HepG2 (cell line): ENCODE measurements around the gene CCBE1. TPM values are rescaled to one million over a fixed set of nuclear protein-coding genes. Genes with fewer than 3 reads are reported as not detected.

ENCODE experiments used
- ATAC-seq: fragments of 200-7000 bp; cut with Tn5 transposase; 3 replicates; pipeline ENCODE4 v1.9.1; 2020; ENCODE audit warnings: mild to moderate bottlenecking, moderate library complexity
- BruUV-seq: library from RNA; stranded (reverse); fragments of 400-500 nt; replicated peaks from 2 replicates; lab custom pipeline; 2021; lab: Mats Ljungman, UMichigan
- CTCF ChIA-PET: fragments of 300-600 bp; formaldehyde crosslinking; extraction: SDS; loops from one replicate; lab custom pipeline; 2021; ENCODE audit warnings: low total read pairs, inconsistent platforms, low intra/inter-chr PET ratio; lab: Yijun Ruan, JAX
- POLR2A ChIA-PET: fragments of 350-600 bp; sonication (Branson Sonifier 250); formaldehyde crosslinking; loops from one replicate; lab custom pipeline; 2020; ENCODE audit warnings: antibody characterized with exemption, inconsistent platforms; lab: Yijun Ruan, JAX
- DNase-seq: peaks from one replicate; pipeline ENCODE4 v3.0.0-alpha.2; 2015; ENCODE audit warnings: low spot score
- FAIRE-seq: peaks from 3 replicates; lab custom pipeline; 2011; peaks lifted over from hg19 to GRCh38; lab: Jason Lieb, UNC
- H2AFZ ChIP-seq: one replicate; pipeline ENCODE4 v1.6.1; 2011; ENCODE audit warnings: low read length, inconsistent platforms
- H3K27ac ChIP-seq: fragments of 300-600 bp; 3 replicates; pipeline ENCODE4 v1.8.0; 2011; ENCODE audit warnings: mixed run types, mild to moderate bottlenecking, mixed read lengths, low read length, inconsistent platforms; ENCODE audit not compliant: insufficient read depth; ENCODE audit errors: extremely low read length
- H3K27me3 ChIP-seq, 2 experiments: fragments of 200-600 bp in 1 of 2; 2 replicates in 1 of 2; 3 replicates in 1 of 2; pipeline versions ENCODE4 v1.6.0 to v1.8.0; 2011; ENCODE audit warnings: low read length in 2 of 2, mild to moderate bottlenecking in 2 of 2, moderate library complexity in 2 of 2, inconsistent platforms in 1 of 2; ENCODE audit not compliant: insufficient read depth in 2 of 2, control insufficient read depth in 1 of 2
- H3K36me3 ChIP-seq, 2 experiments: fragments of 200-600 bp in 1 of 2; replicated peaks in 1 of 2; 2 replicates in 1 of 2; 3 replicates in 1 of 2; pipeline versions ENCODE4 v1.5.1 to v1.8.0; 2011; ENCODE audit warnings: low read length in 2 of 2, inconsistent platforms in 1 of 2; ENCODE audit not compliant: insufficient read depth in 2 of 2, control insufficient read depth in 1 of 2
- H3K4me1 ChIP-seq: 2 replicates; pipeline ENCODE4 v1.5.1; 2012; ENCODE audit warnings: low read length, inconsistent platforms; ENCODE audit not compliant: insufficient read depth
- H3K4me2 ChIP-seq: 2 replicates; pipeline ENCODE4 v1.6.0; 2011; ENCODE audit warnings: low read depth, low read length, inconsistent platforms
- H3K4me3 ChIP-seq, 3 experiments: fragments of 200-600 bp in 1 of 3; sonication (generic), shearing (Covaris generic) in 1 of 3; replicated peaks in 1 of 3; 2 replicates each; pipeline ENCODE4 v1.5.1; 2011 to 2016; ENCODE audit warnings: low read length in 3 of 3, inconsistent platforms in 2 of 3, low read depth in 2 of 3, mild to moderate bottlenecking in 2 of 3, control low read depth in 1 of 3, mixed read lengths in 1 of 3; ENCODE audit not compliant: insufficient read depth in 1 of 3
- H3K79me2 ChIP-seq: one replicate; pipeline ENCODE4 v1.6.1; 2011; ENCODE audit warnings: low read length, inconsistent platforms; ENCODE audit not compliant: insufficient read depth
- H3K9ac ChIP-seq: 2 replicates; pipeline ENCODE4 v1.6.0; 2011; ENCODE audit warnings: mild to moderate bottlenecking, low read depth, low read length, inconsistent platforms; ENCODE audit not compliant: insufficient read depth
- H3K9me3 ChIP-seq: 2 replicates; pipeline ENCODE4 v1.5.1; 2012; ENCODE audit warnings: mild to moderate bottlenecking, low read length
- H4K20me1 ChIP-seq: 2 replicates; pipeline ENCODE4 v1.6.0; 2011; ENCODE audit warnings: inconsistent platforms, mild to moderate bottlenecking, low read length, moderate library complexity; ENCODE audit not compliant: insufficient read depth
- CTCF ChIP-seq: sonication (generic); formaldehyde crosslinking; IDR thresholded peaks from 2 replicates; pipeline ENCODE4 v1.5.0; 2020; ENCODE audit warnings: mild to moderate bottlenecking, missing genetic modification reagents, moderate library complexity
- DNMT3B ChIP-seq: conservative IDR thresholded peaks from 2 replicates; pipeline ENCODE4 v1.6.1; 2016; ENCODE audit warnings: missing biosample characterization, control low read depth
- DR1 ChIP-seq: sonication (generic); formaldehyde crosslinking; IDR thresholded peaks from 2 replicates; pipeline ENCODE4 v1.8.0; 2021; ENCODE audit warnings: mild to moderate bottlenecking, missing genetic modification reagents, inconsistent platforms
- FIP1L1 ChIP-seq: fragments of 200-400 bp; formaldehyde crosslinking; IDR thresholded peaks from 2 replicates; pipeline ENCODE4 v1.6.1; 2018; ENCODE audit warnings: low read depth, mild to moderate bottlenecking, low read length, moderate library complexity, borderline replicate concordance; ENCODE audit not compliant: insufficient read depth
- GPN1 ChIP-seq: sonication (generic); formaldehyde crosslinking; IDR thresholded peaks from 2 replicates; pipeline ENCODE4 v1.5.1; 2020; ENCODE audit warnings: missing genetic modification reagents, borderline replicate concordance
- GZF1 ChIP-seq: sonication (generic); formaldehyde crosslinking; IDR thresholded peaks from 2 replicates; pipeline ENCODE4 v1.5.1; 2020; ENCODE audit warnings: mild to moderate bottlenecking, missing genetic modification reagents
- ISL2 ChIP-seq: sonication (generic); formaldehyde crosslinking; IDR thresholded peaks from 2 replicates; pipeline ENCODE4 v1.5.0; 2020; ENCODE audit warnings: missing genetic modification reagents
- KDM3A ChIP-seq: IDR thresholded peaks from 2 replicates; pipeline ENCODE4 v1.6.1; 2018; ENCODE audit warnings: low read depth, missing compliant biosample characterization
- POLR2A ChIP-seq, 2 experiments: IDR thresholded peaks; 2 replicates each; pipeline ENCODE4 v1.6.1; 2011; ENCODE audit warnings: low read depth in 2 of 2, low read length in 2 of 2, mild to moderate bottlenecking in 1 of 2, moderate library complexity in 1 of 2; ENCODE audit not compliant: insufficient read depth in 1 of 2
- RFXANK ChIP-seq: IDR thresholded peaks from 2 replicates; pipeline ENCODE4 v1.6.1; 2016
- SMC3 ChIP-seq: IDR thresholded peaks from 2 replicates; pipeline ENCODE4 v1.6.1; 2011; ENCODE audit warnings: low read length, improper control_type of control experiment
- SNAPC5 ChIP-seq: sonication (generic); formaldehyde crosslinking; IDR thresholded peaks from 2 replicates; pipeline ENCODE4 v1.8.1; 2023; ENCODE audit warnings: mild to moderate bottlenecking, missing genetic modification reagents, borderline replicate concordance
- STAG1 ChIP-seq: sonication (generic); formaldehyde crosslinking; IDR thresholded peaks from 2 replicates; pipeline ENCODE4 v1.4.0; 2020; ENCODE audit warnings: missing genetic modification reagents
- ZC3H4 ChIP-seq: sonication (generic); formaldehyde crosslinking; IDR thresholded peaks from 2 replicates; pipeline ENCODE4 v1.4.0; 2020; ENCODE audit warnings: missing genetic modification reagents, borderline replicate concordance
- ZNF713 ChIP-seq: sonication (generic); formaldehyde crosslinking; IDR thresholded peaks from 2 replicates; pipeline ENCODE4 v1.4.0; 2020; ENCODE audit warnings: mild to moderate bottlenecking, missing genetic modification reagents
- ZNF75D ChIP-seq: sonication (generic); formaldehyde crosslinking; IDR thresholded peaks from 2 replicates; pipeline ENCODE4 v1.8.1; 2023; ENCODE audit warnings: missing genetic modification reagents, mild to moderate bottlenecking, borderline replicate concordance
- ZNF792 ChIP-seq: IDR thresholded peaks from 2 replicates; pipeline ENCODE4 v1.6.1; 2016
- ZNF850 ChIP-seq: sonication (generic); formaldehyde crosslinking; conservative IDR thresholded peaks from 2 replicates; pipeline ENCODE4 v1.9.0; 2021; ENCODE audit warnings: mild to moderate bottlenecking, missing genetic modification reagents
- WGBS: methylation state at CpG from one replicate; pipeline ENCODE4 v1.1.6; 2017; ENCODE audit warnings: low lambda C conversion rate; 5-methylcytosine and 5-hydroxymethylcytosine counted together
- in situ Hi-C: cut with HindIII; loops from 2 replicates; pipeline ENCODE4 v1.10.0; 2017; ENCODE audit warnings: low pct_unique_long_range_greater_than_20kb; ENCODE audit not compliant: extremely low pct_ligation_motif_present
- intact Hi-C: fragments of 100-400 bp; cut with micrococcal nuclease; formaldehyde crosslinking; loops from one replicate; pipeline ENCODE4 v1.10.0; 2022; ENCODE audit not compliant: unreplicated experiment
- polyA plus RNA-seq, 8 experiments: library from polyadenylated mRNA; depleted of rRNA in 3 of 8; stranded (reverse) in 7 of 8; unstranded in 1 of 8; fragments of >200 nt; fragmentation: Illumina TruSeq in 4 of 8; extraction: Trizol in 4 of 8; gene quantifications; 2 replicates each; pipeline versions ENCODE4 v1.2.1 to v1.2.3, GENCODE V29; 2011 to 2016; ENCODE audit warnings: low read depth in 4 of 8, missing spikeins in 1 of 8, mixed read lengths in 1 of 8; ENCODE audit not compliant: insufficient read depth in 1 of 8
- total RNA-seq, 5 experiments: library from RNA; depleted of rRNA; stranded (reverse); fragments of >200 nt; fragmentation: Illumina TruSeq; extraction: Trizol; gene quantifications; 2 replicates each; pipeline ENCODE4 v1.2.3, GENCODE V29; 2016; ENCODE audit warnings: low read depth in 1 of 5
- TF ChIP-seq, protein P1 (sequence below): sonication (generic); formaldehyde crosslinking; IDR thresholded peaks from 2 replicates; pipeline ENCODE4 v1.5.0; 2020; ENCODE audit warnings: mild to moderate bottlenecking, missing genetic modification reagents, borderline replicate concordance
- TF ChIP-seq, protein P2 (sequence below): sonication (generic); formaldehyde crosslinking; IDR thresholded peaks from 2 replicates; pipeline ENCODE4 v1.5.1; 2020; ENCODE audit warnings: mild to moderate bottlenecking, missing genetic modification reagents

Gene CCBE1
- total and polyA plus RNA-seq, 2 of the 13 experiments (the other 11 are each of a cell fraction or from before 2014, with no cell fraction given), result not detected

GRCh38 chr18:59631583-59632181 lies 65.5 kb downstream of the CCBE1 start:
- peak; percentile 1 for DNase-seq
- Histone ChIP-seq H3K36me3 (no peaks in the 10 kb centered on the region), H2AFZ (no peak overlapping the region), H3K27ac (no peak overlapping the region), H3K27me3 (peaks cover 0 to 1% of the 10 kb centered on the region in 2 experiments; a peak in 2 of 5 replicates), H3K4me1 (no peaks in the 10 kb centered on the region), H3K79me2 (no peaks in the 10 kb centered on the region), H3K4me3 (no peak overlapping the region), H4K20me1 (no peaks in the 10 kb centered on the region), H3K4me2 (no peak overlapping the region), H3K9ac (no peak overlapping the region), H3K9me3 (no peaks in the 10 kb centered on the region)
- intact Hi-C loops (loop anchor here (1.0 kb wide), 1 partner anchor 192 kb away; no protein-coding TSS in a partner anchor), in situ Hi-C loops (loop anchor here (25.0 kb wide), 1 partner anchor 169 kb away; no protein-coding TSS in a partner anchor)
- CTCF ChIA-PET, result no interaction called here
- ATAC-seq, result no peak
- BruUV-seq, result no TSS peak
- no peak for FAIRE-seq
- WGBS, result 4% methylated on average over 1 of the region's 1 CpG
- POLR2A ChIA-PET, result no interaction called here
- TF ChIP-seq, protein P1, sequence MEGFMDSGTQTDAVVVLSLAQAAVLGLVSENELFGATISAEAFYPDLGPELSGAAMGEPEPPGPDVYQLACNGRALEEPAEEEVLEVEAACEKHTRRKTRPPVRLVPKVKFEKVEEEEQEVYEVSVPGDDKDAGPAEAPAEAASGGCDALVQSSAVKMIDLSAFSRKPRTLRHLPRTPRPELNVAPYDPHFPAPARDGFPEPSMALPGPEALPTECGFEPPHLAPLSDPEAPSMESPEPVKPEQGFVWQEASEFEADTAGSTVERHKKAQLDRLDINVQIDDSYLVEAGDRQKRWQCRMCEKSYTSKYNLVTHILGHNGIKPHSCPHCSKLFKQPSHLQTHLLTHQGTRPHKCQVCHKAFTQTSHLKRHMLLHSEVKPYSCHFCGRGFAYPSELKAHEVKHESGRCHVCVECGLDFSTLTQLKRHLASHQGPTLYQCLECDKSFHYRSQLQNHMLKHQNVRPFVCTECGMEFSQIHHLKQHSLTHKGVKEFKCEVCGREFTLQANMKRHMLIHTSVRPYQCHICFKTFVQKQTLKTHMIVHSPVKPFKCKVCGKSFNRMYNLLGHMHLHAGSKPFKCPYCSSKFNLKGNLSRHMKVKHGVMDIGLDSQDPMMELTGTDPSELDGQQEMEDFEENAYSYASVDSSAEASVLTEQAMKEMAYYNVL (CRISPR knock-in tag), result no peak
- TF ChIP-seq POLR2A (IDR thresholded peaks at IDR 0.05; ENCODE audit: insufficient read depth in 1 of 2, low read depth in 2 of 2, low read length in 2 of 2) (no peak), STAG1 (CRISPR knock-in tag) (peak; percentile 23; the same call in 1 of the 2 replicates), CTCF (peak; percentile 52), SMC3 (peak; percentile 11; the same call in 1 of the 2 replicates), DR1 (CRISPR knock-in tag) (no peak), GZF1 (CRISPR knock-in tag) (no peak), SNAPC5 (CRISPR knock-in tag) (no peak), FIP1L1 (no peak), ZNF792 (CRISPR knock-in tag) (no peak), ZNF713 (CRISPR knock-in tag) (no peak), ZNF75D (CRISPR knock-in tag) (no peak), GPN1 (no peak), RFXANK (CRISPR knock-in tag) (no peak), DNMT3B (CRISPR knock-in tag) (no peak), KDM3A (no peak), ZC3H4 (CRISPR knock-in tag) (no peak), ZNF850 (no peak), ISL2 (CRISPR knock-in tag) (no peak)
- TF ChIP-seq, protein P2, sequence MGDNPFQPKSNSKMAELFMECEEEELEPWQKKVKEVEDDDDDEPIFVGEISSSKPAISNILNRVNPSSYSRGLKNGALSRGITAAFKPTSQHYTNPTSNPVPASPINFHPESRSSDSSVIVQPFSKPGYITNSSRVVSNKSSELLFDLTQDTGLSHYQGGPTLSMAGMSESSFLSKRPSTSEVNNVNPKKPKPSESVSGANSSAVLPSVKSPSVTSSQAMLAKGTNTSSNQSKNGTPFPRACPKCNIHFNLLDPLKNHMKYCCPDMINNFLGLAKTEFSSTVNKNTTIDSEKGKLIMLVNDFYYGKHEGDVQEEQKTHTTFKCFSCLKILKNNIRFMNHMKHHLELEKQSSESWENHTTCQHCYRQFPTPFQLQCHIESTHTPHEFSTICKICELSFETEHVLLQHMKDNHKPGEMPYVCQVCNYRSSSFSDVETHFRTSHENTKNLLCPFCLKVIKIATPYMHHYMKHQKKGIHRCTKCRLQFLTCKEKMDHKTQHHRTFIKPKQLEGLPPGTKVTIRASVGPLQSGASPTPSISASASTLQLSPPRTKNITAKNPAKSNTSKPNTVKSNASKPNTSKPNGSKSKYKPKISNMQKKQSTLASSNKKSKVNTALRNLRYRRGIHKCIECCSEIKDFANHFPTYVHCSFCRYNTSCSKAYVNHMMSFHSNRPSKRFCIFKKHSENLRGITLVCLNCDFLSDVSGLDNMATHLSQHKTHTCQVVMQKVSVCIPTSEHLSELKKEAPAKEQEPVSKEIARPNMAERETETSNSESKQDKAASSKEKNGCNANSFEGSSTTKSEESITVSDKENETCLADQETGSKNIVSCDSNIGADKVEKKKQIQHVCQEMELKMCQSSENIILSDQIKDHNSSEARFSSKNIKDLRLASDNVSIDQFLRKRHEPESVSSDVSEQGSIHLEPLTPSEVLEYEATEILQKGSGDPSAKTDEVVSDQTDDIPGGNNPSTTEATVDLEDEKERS (CRISPR knock-in tag), result no peak
